HG03060 (cell line): ENCODE results near the gene PSG7.
"Not testable (repeated sequence)": the region's sequence is repeated elsewhere in the genome, so short reads cannot be mapped to it uniquely, and the experiment has no call there.

ENCODE experiments used
- ATAC-seq: cut with Tn5 transposase; IDR thresholded peaks from one replicate; pipeline ENCODE4 v1.9.1; 2021; ENCODE audit warnings: low read depth, moderate number of reproducible peaks; ENCODE audit not compliant: unreplicated experiment

PSG7 gene

GRCh38 chr19:42874136-42874535 lies 62.9 kb downstream of the PSG7 start:
- not testable (repeated sequence) for ATAC-seq
